Astrocyte (in vitro differentiated cells and primary cell): ENCODE data around the gene METRNL.
"Not testable (repeated sequence)": the region's sequence is repeated elsewhere in the genome, so short reads cannot be mapped to it uniquely, and the experiment has no call there.

Experiments used
- EZH2 ChIP-seq: IDR thresholded peaks from 2 replicates; pipeline ENCODE4 v1.6.1; 2012; ENCODE audit warnings: mild to moderate bottlenecking, low read length, inconsistent platforms; ENCODE audit not compliant: insufficient read depth
- TF ChIP-seq, protein P1 (sequence below): IDR thresholded peaks from 2 replicates; pipeline ENCODE4 v1.5.1; 2011; ENCODE audit warnings: low read depth, mild to moderate bottlenecking, inconsistent platforms, low read length, moderate library complexity; ENCODE audit not compliant: insufficient read depth

DNA sequence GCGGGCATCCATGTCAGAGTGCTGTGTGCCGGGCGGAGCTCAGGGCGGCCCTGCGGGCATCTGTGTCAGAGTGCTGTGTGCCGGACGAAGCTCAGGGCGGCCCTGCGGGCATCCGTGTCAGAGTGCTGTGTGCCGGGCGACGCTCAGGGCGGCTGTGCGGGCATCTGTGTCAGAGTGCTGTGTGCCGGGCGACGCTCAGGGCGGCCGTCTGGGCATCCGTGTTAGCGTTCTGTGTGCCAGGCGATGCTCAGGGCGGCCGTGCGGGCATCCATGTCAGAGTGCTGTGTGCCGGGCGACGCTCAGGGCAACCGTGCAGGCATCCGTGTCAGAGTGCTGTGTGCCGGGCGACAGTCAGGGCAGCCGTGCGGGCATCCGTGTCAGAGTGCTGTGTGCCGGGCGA lies 55.0 kb downstream of the METRNL start:
- TF ChIP-seq, protein P1, sequence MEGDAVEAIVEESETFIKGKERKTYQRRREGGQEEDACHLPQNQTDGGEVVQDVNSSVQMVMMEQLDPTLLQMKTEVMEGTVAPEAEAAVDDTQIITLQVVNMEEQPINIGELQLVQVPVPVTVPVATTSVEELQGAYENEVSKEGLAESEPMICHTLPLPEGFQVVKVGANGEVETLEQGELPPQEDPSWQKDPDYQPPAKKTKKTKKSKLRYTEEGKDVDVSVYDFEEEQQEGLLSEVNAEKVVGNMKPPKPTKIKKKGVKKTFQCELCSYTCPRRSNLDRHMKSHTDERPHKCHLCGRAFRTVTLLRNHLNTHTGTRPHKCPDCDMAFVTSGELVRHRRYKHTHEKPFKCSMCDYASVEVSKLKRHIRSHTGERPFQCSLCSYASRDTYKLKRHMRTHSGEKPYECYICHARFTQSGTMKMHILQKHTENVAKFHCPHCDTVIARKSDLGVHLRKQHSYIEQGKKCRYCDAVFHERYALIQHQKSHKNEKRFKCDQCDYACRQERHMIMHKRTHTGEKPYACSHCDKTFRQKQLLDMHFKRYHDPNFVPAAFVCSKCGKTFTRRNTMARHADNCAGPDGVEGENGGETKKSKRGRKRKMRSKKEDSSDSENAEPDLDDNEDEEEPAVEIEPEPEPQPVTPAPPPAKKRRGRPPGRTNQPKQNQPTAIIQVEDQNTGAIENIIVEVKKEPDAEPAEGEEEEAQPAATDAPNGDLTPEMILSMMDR, result not testable (repeated sequence)
- TF ChIP-seq EZH2, result not testable (repeated sequence)
